Heart left ventricle (tissue), 16 donors: ENCODE results near the gene SCP2. TPM values are rescaled to one million over a fixed set of nuclear protein-coding genes. Genes with fewer than 3 reads are reported as not detected.

Experiments
- ATAC-seq, 4 donors: fragments of 200-7000 bp; cut with Tn5 transposase; one replicate each; pipeline ENCODE4 v1.9.1; 2020 to 2022; ENCODE audit warnings: moderate library complexity in 4 of 4, mild to moderate bottlenecking in 3 of 4, moderate number of reproducible peaks in 1 of 4
- DNase-seq, 5 donors: peaks; one replicate each; pipeline ENCODE4 v3.0.0-alpha.2; 2020
- H3K27ac ChIP-seq, 12 donors: fragments of 200-600 bp; sonication (generic) in 4 of 12; one replicate each; pipeline versions ENCODE4 v1.5.0 to v1.8.0; 2016 to 2022; ENCODE audit warnings: mild to moderate bottlenecking in 2 of 12
- H3K27me3 ChIP-seq, 9 donors: fragments of 200-600 bp; sonication (generic) in 2 of 9; one replicate each; pipeline versions ENCODE4 v1.5.1 to v1.8.0; 2016 to 2022; ENCODE audit warnings: mild to moderate bottlenecking in 3 of 9
- H3K36me3 ChIP-seq, 9 donors: fragments of 200-600 bp; sonication (generic) in 2 of 9; one replicate each; pipeline versions ENCODE4 v1.5.0 to v1.8.0; 2018 to 2022; ENCODE audit warnings: mild to moderate bottlenecking in 2 of 9
- H3K4me1 ChIP-seq, 12 donors: fragments of 200-600 bp; sonication (generic) in 4 of 12; one replicate each; pipeline versions ENCODE4 v1.5.0 to v1.8.0; 2016 to 2022; ENCODE audit warnings: mild to moderate bottlenecking in 3 of 12
- H3K4me3 ChIP-seq, 12 donors: fragments of 200-600 bp; sonication (generic) in 4 of 12; one replicate each; pipeline versions ENCODE4 v1.5.0 to v1.8.0; 2017 to 2022; ENCODE audit warnings: mild to moderate bottlenecking in 9 of 12, moderate library complexity in 4 of 12
- H3K9me3 ChIP-seq, 12 donors: fragments of 200-600 bp; sonication (generic) in 4 of 12; one replicate each; pipeline versions ENCODE4 v1.5.0 to v1.8.0; 2016 to 2022; ENCODE audit warnings: mild to moderate bottlenecking in 1 of 12
- POLR2A ChIP-seq, 2 donors: fragments of 450-650 bp; IDR thresholded peaks; one replicate each; pipeline ENCODE4 v1.6.1; 2017; ENCODE audit warnings: antibody characterized with exemption in 2 of 2, mild to moderate bottlenecking in 2 of 2, moderate library complexity in 2 of 2
- WGBS, 4 donors: extraction: QIAGEN DNeasy Blood & Tissue Kit in 2 of 4; methylation state at CpG; one replicate each; pipeline versions ENCODE4 v1.1.5 to v1.1.7; 2013 to 2018; 5-methylcytosine and 5-hydroxymethylcytosine counted together
- intact Hi-C, 10 donors: fragments of 100-400 bp; cut with DNase I; formaldehyde crosslinking; loops; one replicate each; pipeline versions ENCODE4 v1.11.1 to v1.14.2; 2022
- polyA plus RNA-seq, 2 donors: library from polyadenylated mRNA; stranded (reverse); fragments of 200-250 nt; gene quantifications; one replicate each; pipeline ENCODE4 v1.2.3, GENCODE V29; 2013
- total RNA-seq, 9 donors: library from RNA; depleted of rRNA in 2 of 9; stranded (reverse); fragments of >200 nt in 2 of 9; fragmentation: NEBNext Ultra II Directional in 3 of 9; extraction: Animal tissue kit (Norgen Biotek cat#: 25700) in 3 of 9; gene quantifications; one replicate each; pipeline versions ENCODE4 v1.1.0 to v1.2.4, GENCODE V29; 2016 to 2023
- TF ChIP-seq, protein P1 (sequence below), 12 donors: fragments of 200-600 bp; sonication (generic) in 4 of 12; IDR thresholded peaks; one replicate each; pipeline versions ENCODE4 v1.5.0 to v1.8.0; 2018 to 2022; ENCODE audit warnings: antibody characterized with exemption in 12 of 12, mild to moderate bottlenecking in 5 of 12
- donor health status: ischemic (EF 13 %, LVEDD 7.1; RV severe dilation, severe dysfunction).
- donor health status: healthy with polysubstance abuse.
- donor health status: DM: no; HTN: yes; CAD: no.
- donor health status: DM: no; HTN: no; CAD: no.
- donor health status: ischemic (EF 25% LVEDD 6.9; RV normal size, moderate dysfunction).
- donor health status: ischemic (EF 25% LVEDD 5.7; RV mildly dilated, moderate dysfunction).
- donor health status: healthy.
- donor health status: DM: yes; HTN: yes; CAD: no.
- donor health status: ischemic (EF 35%, LVEDD 5.7; RV mildly dilated, moderate dysfunction).
- donor health status: nonischemic (EF 11% LVEDD 7.7; RV severe dilation, severe dysfunction).
- donor health status: DM: yes; HTN: yes; CAD: no.
- donor health status: PGD.
- donor health status: ischemic (EF 29% LVEDD 5.4; RV normal size, mild dysfunction).
- donor health status: nonischemic (EF 23%, LVEDD 6.1; RV moderate dilation, normal function).

Gene SCP2
- total and polyA plus RNA-seq, 11 donors, result 83.4 to 143 (median 132) TPM

DNA sequence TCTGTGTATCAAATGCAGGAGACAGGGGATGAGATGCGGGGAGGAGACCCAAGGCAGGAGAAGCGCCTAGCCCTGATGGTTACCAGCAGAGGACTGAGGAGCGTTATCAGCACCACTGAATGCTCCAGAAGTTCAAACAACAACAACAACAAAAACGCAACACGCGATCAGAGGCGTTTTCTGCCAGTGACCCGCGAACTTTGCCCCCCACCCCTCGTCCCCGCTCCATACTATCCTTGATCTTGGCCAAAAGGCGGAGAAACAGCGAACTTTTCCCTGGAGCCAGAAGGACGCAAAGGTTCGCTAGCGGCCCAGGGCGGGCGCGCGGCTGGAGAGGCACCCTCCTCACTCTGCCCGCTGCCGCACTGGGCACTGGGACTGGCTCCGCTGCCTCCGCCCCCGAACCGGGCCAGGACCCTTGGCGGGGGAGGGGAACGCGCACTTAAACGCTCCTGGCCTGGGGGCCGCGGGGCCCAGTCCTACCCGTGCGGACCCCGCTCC is 6.2 kb upstream of the SCP2 start:
- H3K4me3 ChIP-seq, result peak overlapping the region; percentile 52 to 89 (median 74)
- no peaks in the 10 kb centered on the region for H3K36me3 ChIP-seq
- no peaks in the 10 kb centered on the region for H3K9me3 ChIP-seq
- peak overlapping the region; percentile 68 to 93 (median 89) for H3K27ac ChIP-seq
- H3K4me1 ChIP-seq, result peaks cover 0 to 30% (median 14%) of the 10 kb centered on the region in 12 donors
- TF ChIP-seq POLR2A (IDR thresholded peaks at IDR 0.05), result no peak
- TF ChIP-seq, protein P1, sequence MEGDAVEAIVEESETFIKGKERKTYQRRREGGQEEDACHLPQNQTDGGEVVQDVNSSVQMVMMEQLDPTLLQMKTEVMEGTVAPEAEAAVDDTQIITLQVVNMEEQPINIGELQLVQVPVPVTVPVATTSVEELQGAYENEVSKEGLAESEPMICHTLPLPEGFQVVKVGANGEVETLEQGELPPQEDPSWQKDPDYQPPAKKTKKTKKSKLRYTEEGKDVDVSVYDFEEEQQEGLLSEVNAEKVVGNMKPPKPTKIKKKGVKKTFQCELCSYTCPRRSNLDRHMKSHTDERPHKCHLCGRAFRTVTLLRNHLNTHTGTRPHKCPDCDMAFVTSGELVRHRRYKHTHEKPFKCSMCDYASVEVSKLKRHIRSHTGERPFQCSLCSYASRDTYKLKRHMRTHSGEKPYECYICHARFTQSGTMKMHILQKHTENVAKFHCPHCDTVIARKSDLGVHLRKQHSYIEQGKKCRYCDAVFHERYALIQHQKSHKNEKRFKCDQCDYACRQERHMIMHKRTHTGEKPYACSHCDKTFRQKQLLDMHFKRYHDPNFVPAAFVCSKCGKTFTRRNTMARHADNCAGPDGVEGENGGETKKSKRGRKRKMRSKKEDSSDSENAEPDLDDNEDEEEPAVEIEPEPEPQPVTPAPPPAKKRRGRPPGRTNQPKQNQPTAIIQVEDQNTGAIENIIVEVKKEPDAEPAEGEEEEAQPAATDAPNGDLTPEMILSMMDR (IDR thresholded peaks at IDR 0.05), result no peak
- WGBS, 4 donors, result 14 to 28% (median 20%) methylated on average over 16 to 35 of the region's 35 CpGs
- peaks cover 0 to 7% (median 0%) of the 10 kb centered on the region in 9 donors for H3K27me3 ChIP-seq
- ATAC-seq (peak; percentile 47 to 77 (median 72)), DNase-seq (peak in 4 of 5 donors; percentile 32 to 55 (median 44))
- intact Hi-C loops, result loop anchor here in 7 of 10 donors (5.0 to 10.0 kb wide), 5 partner anchors 216 to 264 kb away; partner anchors contain the start of gene COA7 (in 2 of the 7)

DNA sequence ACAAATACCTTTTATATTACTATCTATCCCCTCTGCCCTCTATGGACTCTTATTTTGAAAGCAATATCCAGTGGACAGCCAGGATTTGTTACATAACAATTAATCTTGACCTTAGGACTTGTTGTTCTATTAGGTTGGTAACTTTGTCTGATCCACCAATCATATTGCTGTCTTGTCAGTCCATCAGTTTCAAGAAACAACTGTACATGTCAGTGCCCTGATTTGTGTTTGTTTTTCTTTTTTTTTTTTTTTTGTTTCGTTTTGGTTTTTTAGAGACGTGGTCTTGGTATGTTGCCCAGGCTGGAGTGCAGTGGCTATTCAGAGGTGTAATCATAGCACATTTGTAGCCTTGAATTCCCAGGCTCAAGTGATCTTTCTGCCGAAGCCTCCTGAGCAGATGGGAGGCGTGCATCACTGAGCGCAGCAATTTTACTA is 1.5 kb upstream of the SCP2 start:
- peak overlapping the region in 8 of 12 donors; percentile 5 to 84 (median 12) for H3K4me3 ChIP-seq
- DNase-seq, result peak in 1 of 5 donors; percentile 24
- H3K27me3 ChIP-seq, result peaks cover 0 to 7% (median 0%) of the 10 kb centered on the region in 9 donors
- H3K27ac ChIP-seq, result peak overlapping the region in 10 of 12 donors; percentile 1 to 93 (median 80)
- H3K4me1 ChIP-seq, result peaks cover 0 to 37% (median 19%) of the 10 kb centered on the region in 12 donors
- intact Hi-C loops, result loop anchor here in 7 of 10 donors (2.0 to 10.0 kb wide), 6 partner anchors 221 to 272 kb away; partner anchors contain the start of genes COA7 (in 2 of the 7) and CPT2 (in 1 of the 7)
- H3K36me3 ChIP-seq, result no peaks in the 10 kb centered on the region
- no peak for ATAC-seq
- no peaks in the 10 kb centered on the region for H3K9me3 ChIP-seq
- WGBS, 4 donors, result 26 to 44% (median 30%) methylated on average over 5 of the region's 5 CpGs
- TF ChIP-seq POLR2A (IDR thresholded peaks at IDR 0.05), result no peak
- TF ChIP-seq, protein P1 (IDR thresholded peaks at IDR 0.05), result no peak

DNA sequence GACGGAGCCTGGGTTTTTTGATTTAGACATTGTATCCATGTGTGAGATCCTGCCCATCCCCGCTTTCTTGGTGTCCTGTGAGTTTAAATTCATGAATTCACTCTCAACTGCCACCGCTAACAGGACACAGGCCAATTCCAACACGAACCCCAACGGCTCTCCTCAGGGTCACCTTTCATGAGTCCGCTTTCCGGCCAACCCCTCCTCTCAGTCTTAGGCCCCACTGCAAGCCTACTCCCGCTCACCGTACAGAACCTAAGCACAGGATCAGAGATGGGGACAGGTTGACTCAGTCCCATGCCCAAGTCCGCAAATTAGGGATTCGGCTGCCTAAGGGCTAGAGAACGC is 238 bp upstream of the SCP2 start:
- 12 to 14% (median 13%) methylated on average over 11 to 12 of the region's 12 CpGs for WGBS, 4 donors
- no peaks in the 10 kb centered on the region for H3K9me3 ChIP-seq
- no peaks in the 10 kb centered on the region for H3K36me3 ChIP-seq
- H3K27me3 ChIP-seq, result no peaks in the 10 kb centered on the region
- intact Hi-C loops, result loop anchor here in 7 of 10 donors (5.0 to 10.0 kb wide), 5 partner anchors 222 to 270 kb away; partner anchors contain the start of genes COA7 (in 2 of the 7) and CPT2 (in 1 of the 7)
- H3K27ac ChIP-seq, result peak overlapping the region; percentile 57 to 93 (median 82)
- no peak for DNase-seq
- H3K4me1 ChIP-seq, result peaks cover 0 to 35% (median 16%) of the 10 kb centered on the region in 12 donors
- peak overlapping the region; percentile 43 to 90 (median 80) for H3K4me3 ChIP-seq
- ATAC-seq, result no peak
- TF ChIP-seq, protein P1 (IDR thresholded peaks at IDR 0.05), result no peak
- no peak for TF ChIP-seq POLR2A (IDR thresholded peaks at IDR 0.05)

DNA sequence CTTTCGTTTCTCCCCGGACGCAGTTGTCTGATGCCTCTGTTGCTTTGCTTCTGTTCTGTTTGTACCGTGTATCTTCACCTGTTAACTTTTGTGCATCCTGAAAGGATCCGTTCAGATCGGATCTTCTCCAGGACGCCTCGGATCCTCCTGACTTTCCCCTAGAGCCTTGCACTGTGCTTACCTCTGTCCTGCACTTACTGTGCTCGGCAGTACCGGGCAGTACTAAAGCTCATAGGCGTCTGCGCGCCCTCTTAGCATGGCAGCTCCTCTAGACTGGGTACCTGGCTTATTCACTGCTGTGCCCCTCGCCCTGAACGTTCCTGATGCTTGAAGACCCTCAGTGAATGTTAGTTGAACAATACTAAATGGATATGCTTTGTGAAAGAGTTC is 934 bp downstream of the SCP2 start:
- TF ChIP-seq, protein P1 (IDR thresholded peaks at IDR 0.05), result no peak
- TF ChIP-seq POLR2A (IDR thresholded peaks at IDR 0.05), result no peak
- Histone ChIP-seq H3K9me3 (no peaks in the 10 kb centered on the region), H3K27me3 (no peaks in the 10 kb centered on the region), H3K4me1 (peaks cover 0 to 33% (median 16%) of the 10 kb centered on the region in 12 donors), H3K36me3 (no peaks in the 10 kb centered on the region), H3K4me3 (peak overlapping the region; percentile 43 to 90 (median 80)), H3K27ac (peak overlapping the region in 11 of 12 donors; percentile 75 to 93 (median 84))
- DNase-seq (peak in 1 of 5 donors; percentile 18), ATAC-seq (peak; percentile 6 to 51 (median 44))
- 17 to 32% (median 22%) methylated on average over 15 of the region's 15 CpGs for WGBS, 4 donors
- intact Hi-C loops, result loop anchor here in 7 of 10 donors (5.0 to 10.0 kb wide), 5 partner anchors 223 to 269 kb away; partner anchors contain the start of genes COA7 (in 2 of the 7) and CPT2 (in 1 of the 7)
